ENCODE data around the gene LCE4A.
"Not testable (repeated sequence)": the region's sequence is repeated elsewhere in the genome, so short reads cannot be mapped to it uniquely, and the experiment has no call there.

The LCE4A gene

DNA sequence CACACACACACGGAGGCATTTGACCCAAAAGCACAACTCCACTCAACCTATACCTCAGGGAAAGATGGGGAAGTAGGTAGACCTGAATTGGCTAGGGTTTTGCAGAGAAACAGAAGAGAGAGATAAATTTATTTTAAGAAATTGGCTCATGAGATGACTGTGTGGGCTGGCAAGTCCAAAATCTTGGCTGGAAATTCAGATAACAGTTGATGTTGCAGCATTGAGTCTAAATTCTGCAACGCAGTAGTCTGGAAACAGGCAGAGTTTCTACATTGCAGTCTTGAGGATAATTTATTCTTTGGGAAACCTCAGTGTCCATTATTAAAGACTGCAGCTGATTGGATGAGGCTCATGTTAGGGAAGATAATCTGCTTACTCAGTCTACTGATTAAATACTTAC is 26.3 kb upstream of the LCE4A start:
- no peak overlapping the region for H3K4me3 ChIP-seq (ENCODE audit: insufficient read depth, low read length, poor library complexity, severe bottlenecking)
- no peak overlapping the region for H3K27ac ChIP-seq (ENCODE audit: low read depth, low read length)
- H3F3A ChIP-seq (ENCODE audit: insufficient read depth): no peaks in the 10 kb centered on the region
- no peaks in the 10 kb centered on the region for H3K27me3 ChIP-seq (ENCODE audit: low read length)
- no peaks in the 10 kb centered on the region for H4K20me1 ChIP-seq (ENCODE audit: low read depth, low read length)
- H3K9ac ChIP-seq (ENCODE audit: low read length): no peak overlapping the region
- H3K4me2 ChIP-seq (ENCODE audit: low read depth, low read length, poor library complexity, severe bottlenecking): no peak overlapping the region
- H2AFZ ChIP-seq (ENCODE audit: low read depth, low read length, severe bottlenecking): no peak overlapping the region
- no peak for TF ChIP-seq CTCF (IDR thresholded peaks at IDR 0.05; ENCODE audit: insufficient read depth, low read length, poor library complexity, severe bottlenecking)
- no peaks in the 10 kb centered on the region for H3K79me2 ChIP-seq (ENCODE audit: insufficient read depth, low read length)
- no peaks in the 10 kb centered on the region for H3K9me2 ChIP-seq (replicated peaks; ENCODE audit: insufficient read depth, low read length)
- no peaks in the 10 kb centered on the region for H3K36me3 ChIP-seq (ENCODE audit: low read length)
- H3K9me3 ChIP-seq (ENCODE audit: insufficient read depth, low read length): no peaks in the 10 kb centered on the region

- Histone ChIP-seq H3K4me3 (ENCODE audit: insufficient read depth, low read length, poor library complexity, severe bottlenecking) (no peak overlapping the region), H3K79me2 (ENCODE audit: insufficient read depth, low read length) (no peaks in the 10 kb centered on the region), H3F3A (ENCODE audit: insufficient read depth) (no peaks in the 10 kb centered on the region), H4K20me1 (ENCODE audit: low read depth, low read length) (no peaks in the 10 kb centered on the region), H3K36me3 (ENCODE audit: low read length) (no peaks in the 10 kb centered on the region), H3K27me3 (ENCODE audit: low read length) (no peaks in the 10 kb centered on the region), H3K27ac (ENCODE audit: low read depth, low read length) (no peak overlapping the region), H3K9me3 (ENCODE audit: insufficient read depth, low read length) (no peaks in the 10 kb centered on the region), H3K9ac (ENCODE audit: low read length) (no peak overlapping the region), H3K9me2 (replicated peaks; ENCODE audit: insufficient read depth, low read length) (no peaks in the 10 kb centered on the region), H2AFZ (ENCODE audit: low read depth, low read length, severe bottlenecking) (no peak overlapping the region), H3K4me2 (ENCODE audit: low read depth, low read length, poor library complexity, severe bottlenecking) (no peak overlapping the region)
- TF ChIP-seq EZH2phosphoT487 (conservative IDR thresholded peaks at IDR 0.05; ENCODE audit: low read length): no peak
- no peak for TF ChIP-seq CTCF (IDR thresholded peaks at IDR 0.05; ENCODE audit: insufficient read depth, low read length, poor library complexity, severe bottlenecking)
These were observed 24.1 kb upstream of the LCE4A start for GRCh38 chr1:152683846-152684245.

- not testable (repeated sequence) for H3K4me2 ChIP-seq (ENCODE audit: low read depth, low read length, poor library complexity, severe bottlenecking); H3K9me2 ChIP-seq (replicated peaks; ENCODE audit: insufficient read depth, low read length); H3K36me3 ChIP-seq (ENCODE audit: low read length); H3K9ac ChIP-seq (ENCODE audit: low read length); H3K27ac ChIP-seq (ENCODE audit: low read depth, low read length); H3F3A ChIP-seq (ENCODE audit: insufficient read depth); H3K79me2 ChIP-seq (ENCODE audit: insufficient read depth, low read length); H3K4me3 ChIP-seq (ENCODE audit: insufficient read depth, low read length, poor library complexity, severe bottlenecking); H4K20me1 ChIP-seq (ENCODE audit: low read depth, low read length); H3K9me3 ChIP-seq (ENCODE audit: insufficient read depth, low read length); H2AFZ ChIP-seq (ENCODE audit: low read depth, low read length, severe bottlenecking); H3K27me3 ChIP-seq (ENCODE audit: low read length)
These were observed 22.1 kb upstream of the LCE4A start, which contains the start of gene LCE2B for GRCh38 chr1:152685823-152686222. LCE2B (plus strand) TSS chr1:152686123; CDS start chr1:152686844, 721 bp downstream.

DNA sequence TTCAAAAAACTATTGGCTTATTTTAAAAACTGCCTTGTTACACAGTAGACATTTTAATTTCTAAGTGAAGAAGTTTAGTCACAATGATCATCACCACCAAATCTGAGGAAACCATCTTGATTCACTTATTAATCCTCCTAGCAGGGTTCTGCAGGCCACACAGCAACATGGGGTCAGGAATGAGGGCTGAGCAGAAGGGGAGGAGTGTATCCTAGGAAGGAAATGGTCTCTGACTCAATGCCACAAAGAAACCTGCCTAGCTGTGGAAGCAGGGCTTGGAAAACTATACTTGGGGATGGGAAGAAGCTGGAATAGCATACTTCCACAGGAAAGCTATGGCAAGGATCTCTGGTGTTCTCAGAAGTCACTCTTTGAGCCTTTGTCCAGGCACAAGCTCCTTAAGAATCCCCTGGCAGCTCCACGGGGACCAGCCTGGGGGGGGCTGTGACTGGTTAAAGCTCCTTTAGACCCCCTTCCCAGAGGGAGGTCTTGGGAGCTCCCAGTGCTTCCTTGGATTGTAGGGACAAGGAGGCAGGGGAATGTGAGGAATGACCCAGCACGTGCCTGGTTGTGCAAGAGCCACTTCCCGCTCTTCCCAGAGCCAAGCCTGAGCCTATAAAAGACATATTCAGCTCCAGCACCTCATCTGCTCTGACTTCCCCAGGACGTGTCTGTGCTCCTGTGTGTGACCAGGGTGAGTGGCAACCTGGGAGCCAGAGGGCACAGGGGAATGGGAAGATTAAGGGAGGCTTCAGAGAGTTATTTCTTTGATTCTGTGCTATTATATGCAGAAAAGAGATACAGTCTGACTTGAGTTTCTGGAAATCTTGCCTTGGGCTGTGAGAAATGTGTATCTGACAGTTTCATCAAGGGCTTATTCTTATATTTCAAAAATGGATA is 10.0 kb upstream of the LCE4A start, which contains the start of gene LCE2A:
LCE2A (plus strand) TSS at position 645 of the 900 bp plus-strand sequence. CDS start 557 bp downstream, outside the sequence.
- Histone ChIP-seq H3K79me2 (ENCODE audit: insufficient read depth, low read length) (no peaks in the 10 kb centered on the region), H3K27me3 (ENCODE audit: low read length) (no peaks in the 10 kb centered on the region), H3K9ac (ENCODE audit: low read length) (no peak within 1 kb of the TSS), H3K9me2 (replicated peaks; ENCODE audit: insufficient read depth, low read length) (no peaks in the 10 kb centered on the region), H3K9me3 (ENCODE audit: insufficient read depth, low read length) (no peaks in the 10 kb centered on the region), H3K4me2 (ENCODE audit: low read depth, low read length, poor library complexity, severe bottlenecking) (no peak within 1 kb of the TSS), H4K20me1 (ENCODE audit: low read depth, low read length) (no peaks in the 10 kb centered on the region), H3F3A (ENCODE audit: insufficient read depth) (no peaks in the 10 kb centered on the region), H3K27ac (ENCODE audit: low read depth, low read length) (no peak within 1 kb of the TSS), H3K36me3 (ENCODE audit: low read length) (no peaks in the 10 kb centered on the region), H2AFZ (ENCODE audit: low read depth, low read length, severe bottlenecking) (no peak within 1 kb of the TSS), H3K4me3 (ENCODE audit: insufficient read depth, low read length, poor library complexity, severe bottlenecking) (no peak within 1 kb of the TSS)
- TF ChIP-seq EZH2phosphoT487 (conservative IDR thresholded peaks at IDR 0.05; ENCODE audit: low read length) (no peak), CTCF (IDR thresholded peaks at IDR 0.05; ENCODE audit: insufficient read depth, low read length, poor library complexity, severe bottlenecking) (no peak)
